SK-N-SH treated with all-trans-retinoic acid at 6 μM for 48 hours (cell line): ENCODE results near the gene BOC.
A peak's percentile ranks its signal among the peaks of the same experiment; 100 is the strongest.

Experiments
- ATAC-seq: fragments of 200-7000 bp; cut with Tn5 transposase; 3 replicates; pipeline ENCODE4 v1.9.1; 2020; ENCODE audit warnings: mild to moderate bottlenecking, moderate library complexity
- ARNTL ChIP-seq: fragments of 450-650 bp; formaldehyde crosslinking; IDR thresholded peaks from 2 replicates; pipeline ENCODE4 v1.5.0; 2020; ENCODE audit warnings: low read depth, mild to moderate bottlenecking, moderate library complexity, borderline replicate concordance
- BACH2 ChIP-seq: fragments of 250-450 bp; sonication (Bioruptor Pico); IDR thresholded peaks from 2 replicates; pipeline ENCODE4 v1.9.0; 2021; ENCODE audit warnings: mild to moderate bottlenecking, borderline replicate concordance
- CREB5 ChIP-seq: fragments of 250-450 bp; sonication (Bioruptor Pico); IDR thresholded peaks from 2 replicates; pipeline ENCODE4 v1.5.1; 2020; ENCODE audit warnings: low read depth, mild to moderate bottlenecking, moderate library complexity
- CSDC2 ChIP-seq: fragments of 250-450 bp; sonication (Bioruptor Pico); IDR thresholded peaks from 2 replicates; pipeline ENCODE4 v1.5.0; 2020; ENCODE audit warnings: mild to moderate bottlenecking, moderate library complexity
- CSRNP3 ChIP-seq: fragments of 250-450 bp; sonication (Bioruptor Pico); IDR thresholded peaks from 2 replicates; pipeline ENCODE4 v1.5.1; 2021; ENCODE audit warnings: mild to moderate bottlenecking, moderate library complexity
- ESRRG ChIP-seq: fragments of 250-450 bp; sonication (Bioruptor Pico); IDR thresholded peaks from 2 replicates; pipeline ENCODE4 v1.6.1; 2021; ENCODE audit warnings: mild to moderate bottlenecking
- GLIS3 ChIP-seq: fragments of 250-450 bp; sonication (Bioruptor Pico); IDR thresholded peaks from 2 replicates; pipeline ENCODE4 v1.5.0; 2020; ENCODE audit warnings: mild to moderate bottlenecking, moderate library complexity
- ISL1 ChIP-seq: fragments of 250-450 bp; sonication (Bioruptor Pico); IDR thresholded peaks from 2 replicates; pipeline ENCODE4 v2.1.2; 2022; ENCODE audit warnings: mild to moderate bottlenecking, moderate library complexity
- OSR1 ChIP-seq: fragments of 250-450 bp; sonication (Bioruptor Pico); IDR thresholded peaks from 2 replicates; pipeline ENCODE4 v1.8.0; 2022; ENCODE audit warnings: moderate library complexity, mild to moderate bottlenecking, inconsistent platforms
- PATZ1 ChIP-seq: fragments of 250-450 bp; sonication (Bioruptor Pico); IDR thresholded peaks from 2 replicates; pipeline ENCODE4 v1.8.0; 2020; ENCODE audit warnings: mild to moderate bottlenecking, moderate library complexity, borderline replicate concordance
- POU6F1 ChIP-seq: fragments of 250-450 bp; sonication (Bioruptor Pico); IDR thresholded peaks from 2 replicates; pipeline ENCODE4 v1.8.0; 2021; ENCODE audit warnings: low read depth, mild to moderate bottlenecking, moderate library complexity, borderline replicate concordance
- PPARA ChIP-seq: fragments of 250-450 bp; sonication (Bioruptor Pico); IDR thresholded peaks from 2 replicates; pipeline ENCODE4 v1.5.0; 2020; ENCODE audit warnings: mild to moderate bottlenecking, borderline replicate concordance
- RARB ChIP-seq: fragments of 250-450 bp; sonication (Bioruptor Pico); IDR thresholded peaks from 2 replicates; pipeline ENCODE4 v1.8.0; 2021; ENCODE audit warnings: mild to moderate bottlenecking, moderate library complexity
- SNAI2 ChIP-seq: fragments of 250-450 bp; sonication (Bioruptor Pico); IDR thresholded peaks from 2 replicates; pipeline ENCODE4 v1.5.0; 2020; ENCODE audit warnings: mild to moderate bottlenecking, moderate library complexity
- TCF4 ChIP-seq: fragments of 250-450 bp; sonication (Bioruptor Pico); IDR thresholded peaks from 2 replicates; pipeline ENCODE4 v1.8.0; 2021; ENCODE audit warnings: mild to moderate bottlenecking, moderate library complexity, borderline replicate concordance
- TOX ChIP-seq: fragments of 250-450 bp; sonication (Bioruptor Pico); IDR thresholded peaks from 2 replicates; pipeline ENCODE4 v1.8.0; 2021; ENCODE audit warnings: mild to moderate bottlenecking, moderate library complexity, borderline replicate concordance
- TSHZ2 ChIP-seq: fragments of 250-450 bp; sonication (Bioruptor Pico); IDR thresholded peaks from 2 replicates; pipeline ENCODE4 v1.5.0; 2020; ENCODE audit warnings: mild to moderate bottlenecking, moderate library complexity
- ZC3H10 ChIP-seq: fragments of 250-450 bp; sonication (Bioruptor Pico); IDR thresholded peaks from 2 replicates; pipeline ENCODE4 v1.5.1; 2021; ENCODE audit warnings: mild to moderate bottlenecking, moderate library complexity
- ZFP3 ChIP-seq: fragments of 250-450 bp; sonication (Bioruptor Pico); IDR thresholded peaks from 2 replicates; pipeline ENCODE4 v1.5.0; 2020; ENCODE audit warnings: mild to moderate bottlenecking, moderate library complexity
- ZFP30 ChIP-seq: fragments of 450-650 bp; formaldehyde crosslinking; IDR thresholded peaks from 2 replicates; pipeline ENCODE4 v1.5.0; 2022; ENCODE audit warnings: mild to moderate bottlenecking, moderate library complexity
- ZNF565 ChIP-seq: fragments of 450-650 bp; formaldehyde crosslinking; conservative IDR thresholded peaks from 2 replicates; pipeline ENCODE4 v1.5.0; 2020; ENCODE audit warnings: low read depth, mild to moderate bottlenecking, moderate library complexity
- ZNF70 ChIP-seq: fragments of 450-650 bp; formaldehyde crosslinking; IDR thresholded peaks from 2 replicates; pipeline ENCODE4 v1.5.0; 2020; ENCODE audit warnings: mild to moderate bottlenecking, moderate library complexity
- ZNF8 ChIP-seq: fragments of 450-650 bp; formaldehyde crosslinking; IDR thresholded peaks from 2 replicates; pipeline ENCODE4 v1.5.0; 2020; ENCODE audit warnings: mild to moderate bottlenecking, moderate library complexity

BOC gene

GRCh38 chr3:113297287-113297686, 85.9 kb downstream of the BOC start:
- no peak for TF ChIP-seq POU6F1
- TF ChIP-seq ZFP30 (CRISPR knock-in tag) = no peak
- TF ChIP-seq CSRNP3 (CRISPR knock-in tag) = no peak
- TF ChIP-seq ZNF70 (CRISPR knock-in tag) = no peak
- no peak for TF ChIP-seq ZFP3 (CRISPR knock-in tag)
- no peak for TF ChIP-seq ISL1 (CRISPR knock-in tag)
- ATAC-seq = no peak

GRCh38 chr3:113297841-113298240, 86.5 kb downstream of the BOC start:
- ATAC-seq = no peak
- TF ChIP-seq ZC3H10 (CRISPR knock-in tag) = no peak
- no peak for TF ChIP-seq OSR1 (CRISPR knock-in tag)
- TF ChIP-seq TSHZ2 (CRISPR knock-in tag) = no peak
- TF ChIP-seq PPARA (CRISPR knock-in tag) = no peak
- no peak for TF ChIP-seq ZNF565 (CRISPR knock-in tag)
- no peak for TF ChIP-seq TCF4 (CRISPR knock-in tag)
- no peak for TF ChIP-seq CSRNP3 (CRISPR knock-in tag)
- TF ChIP-seq, all 23 proteins: peak for 0

GRCh38 chr3:113300596-113300995, 89.2 kb downstream of the BOC start:
- peak; percentile 71 for ATAC-seq
- TF ChIP-seq CREB5 (CRISPR knock-in tag) = no peak
- TF ChIP-seq OSR1 (CRISPR knock-in tag) = no peak
- peak; percentile 75; the same call in 1 of the 2 replicates for TF ChIP-seq TCF4 (CRISPR knock-in tag)
- TF ChIP-seq CSDC2 (CRISPR knock-in tag) = no peak
- no peak for TF ChIP-seq ZNF70 (CRISPR knock-in tag)
- TF ChIP-seq ZNF565 (CRISPR knock-in tag) = no peak
- TF ChIP-seq CSRNP3 (CRISPR knock-in tag) = peak; percentile 64; the same call in 1 of the 2 replicates
- no peak for TF ChIP-seq ZFP30 (CRISPR knock-in tag)
- no peak for TF ChIP-seq GLIS3 (CRISPR knock-in tag)
- no peak for TF ChIP-seq ARNTL (CRISPR knock-in tag)
- no peak for TF ChIP-seq BACH2 (CRISPR knock-in tag)
- no peak for TF ChIP-seq SNAI2 (CRISPR knock-in tag)
- TF ChIP-seq PATZ1 (CRISPR knock-in tag) = peak; percentile 76
- peak; percentile 97 for TF ChIP-seq ISL1 (CRISPR knock-in tag)
- TF ChIP-seq ZC3H10 (CRISPR knock-in tag) = 0 out of 2 replicates have a peak, but pooled peaks have one; percentile 58
- TF ChIP-seq ESRRG = no peak
- TF ChIP-seq ZNF8 = 0 out of 2 replicates have a peak, but pooled peaks have one; percentile 42
- no peak for TF ChIP-seq ZFP3 (CRISPR knock-in tag)
- no peak for TF ChIP-seq TOX
- TF ChIP-seq RARB (CRISPR knock-in tag) = no peak
- TF ChIP-seq POU6F1 = peak; percentile 45; the same call in 1 of the 2 replicates
